ENCODE measurements around the gene LRFN3. TPM values are rescaled to one million over a fixed set of nuclear protein-coding genes. Genes with fewer than 3 reads are reported as not detected.

The LRFN3 gene
- total and polyA plus RNA-seq, 2 donors (not counting 1 experiment from before 2014, with no cell fraction given) = 0.79 to 1.6 TPM

DNA sequence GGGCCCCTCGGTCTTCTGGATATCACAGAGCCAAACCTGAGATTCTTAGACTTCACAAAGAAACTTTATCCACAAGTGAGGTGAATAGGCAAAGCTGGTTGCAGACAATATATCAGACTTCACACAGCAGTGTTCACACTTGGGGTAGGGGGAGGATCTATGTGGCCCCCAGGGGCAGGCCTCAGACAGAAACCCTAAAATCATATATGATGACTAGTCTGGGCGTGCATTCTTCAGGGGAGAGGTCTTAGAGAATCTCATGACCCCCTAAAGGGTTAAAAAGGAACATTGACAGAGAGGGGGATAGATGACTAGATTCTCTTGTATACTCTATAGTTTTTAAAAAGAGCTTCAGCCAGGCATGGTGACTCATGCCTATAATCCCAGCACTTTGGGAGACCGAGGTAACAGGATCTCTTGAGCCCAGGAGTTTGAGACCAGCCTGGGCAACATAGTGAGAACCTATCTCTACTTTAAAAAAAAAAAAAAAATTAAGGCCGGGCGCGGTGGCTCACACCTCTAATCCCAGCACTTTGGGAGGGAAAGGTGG, 30.9 kb upstream of the LRFN3 start:
- no peaks in the 10 kb centered on the region for H3K36me3 ChIP-seq (replicated peaks in 1 of 2; ENCODE audit: control extremely low read depth in 1 of 2, control insufficient read depth in 1 of 2, extremely low read depth in 1 of 2, insufficient read depth in 2 of 2, low read length in 1 of 2)
- H3K27ac ChIP-seq (ENCODE audit: low read length in 2 of 2) = peak overlapping the region; percentile 100
- H4K20me1 ChIP-seq (ENCODE audit: control insufficient read depth, insufficient read depth, low read length, poor library complexity, severe bottlenecking) = no peaks in the 10 kb centered on the region
- peaks cover 75% of the 10 kb centered on the region for H3K4me1 Mint-ChIP-seq
- H3K9me3 Mint-ChIP-seq (ENCODE audit: insufficient read depth) = no peaks in the 10 kb centered on the region
- H3K27me3 Mint-ChIP-seq = no peaks in the 10 kb centered on the region
- DNase-seq (no peak), ATAC-seq (ENCODE audit: low read depth) (no peak)
- peak overlapping the region; percentile 1 for H3K4me3 Mint-ChIP-seq
- peaks cover 0 to 3% (median 0%) of the 10 kb centered on the region in 3 donors for H3K9me3 ChIP-seq (ENCODE audit: control extremely low read depth in 1 of 3, control insufficient read depth in 2 of 3, insufficient read depth in 1 of 3, low read length in 2 of 3)
- POLR2A ChIA-PET = interaction anchor here (0.7 to 1.5 kb wide), 5 partner anchors 13 to 24 kb away, joined by 3 to 4 read pairs (median 3); no protein-coding TSS in a partner anchor
- H3K4me1 ChIP-seq (ENCODE audit: control insufficient read depth in 2 of 2, insufficient read depth in 2 of 2, low read length in 2 of 2) = peaks cover 59 to 71% of the 10 kb centered on the region in 2 donors
- no peak for TF ChIP-seq EZH2 (IDR thresholded peaks at IDR 0.05; ENCODE audit: borderline replicate concordance, insufficient read depth, low read depth, low read length, poor library complexity, severe bottlenecking)
- TF ChIP-seq, protein P1, sequence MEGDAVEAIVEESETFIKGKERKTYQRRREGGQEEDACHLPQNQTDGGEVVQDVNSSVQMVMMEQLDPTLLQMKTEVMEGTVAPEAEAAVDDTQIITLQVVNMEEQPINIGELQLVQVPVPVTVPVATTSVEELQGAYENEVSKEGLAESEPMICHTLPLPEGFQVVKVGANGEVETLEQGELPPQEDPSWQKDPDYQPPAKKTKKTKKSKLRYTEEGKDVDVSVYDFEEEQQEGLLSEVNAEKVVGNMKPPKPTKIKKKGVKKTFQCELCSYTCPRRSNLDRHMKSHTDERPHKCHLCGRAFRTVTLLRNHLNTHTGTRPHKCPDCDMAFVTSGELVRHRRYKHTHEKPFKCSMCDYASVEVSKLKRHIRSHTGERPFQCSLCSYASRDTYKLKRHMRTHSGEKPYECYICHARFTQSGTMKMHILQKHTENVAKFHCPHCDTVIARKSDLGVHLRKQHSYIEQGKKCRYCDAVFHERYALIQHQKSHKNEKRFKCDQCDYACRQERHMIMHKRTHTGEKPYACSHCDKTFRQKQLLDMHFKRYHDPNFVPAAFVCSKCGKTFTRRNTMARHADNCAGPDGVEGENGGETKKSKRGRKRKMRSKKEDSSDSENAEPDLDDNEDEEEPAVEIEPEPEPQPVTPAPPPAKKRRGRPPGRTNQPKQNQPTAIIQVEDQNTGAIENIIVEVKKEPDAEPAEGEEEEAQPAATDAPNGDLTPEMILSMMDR (IDR thresholded peaks at IDR 0.05) = no peak
- H3K4me2 ChIP-seq (replicated peaks; ENCODE audit: low read depth, low read length, poor library complexity, severe bottlenecking) = no peak overlapping the region
- WGBS (ENCODE audit: insufficient coverage) = no CpG with 5 or more reads among the region's 6 CpGs
- no peak overlapping the region for H2AFZ ChIP-seq (ENCODE audit: insufficient read depth, low read depth, low read length, poor library complexity, severe bottlenecking)
- H3K79me2 ChIP-seq (ENCODE audit: control insufficient read depth, insufficient read depth, low read length) = no peaks in the 10 kb centered on the region
- peak overlapping the region; percentile 99 for H3K27ac Mint-ChIP-seq
- H3K27me3 ChIP-seq (replicated peaks in 1 of 4; ENCODE audit: control extremely low read depth in 1 of 4, control insufficient read depth in 3 of 4, insufficient read depth in 4 of 4, low read length in 3 of 4) = no peaks in the 10 kb centered on the region
- no peak overlapping the region for H3K9ac ChIP-seq (ENCODE audit: low read length)
- CTCF ChIA-PET = interaction anchor here (0.9 to 1.6 kb wide), 3 partner anchors 20 to 218 kb away, joined by 3 to 4 read pairs (median 4); no protein-coding TSS in a partner anchor
- no peak overlapping the region for H3K4me3 ChIP-seq (ENCODE audit: control extremely low read depth in 1 of 5, extremely low read depth in 1 of 5, insufficient read depth in 1 of 5, low read depth in 2 of 5, low read length in 4 of 5)
- intact Hi-C loops (cut with micrococcal nuclease) = loop anchor here (2.0 to 10.0 kb wide), 2 partner anchors 154 to 190 kb away; partner anchors contain the start of gene KMT2B

DNA sequence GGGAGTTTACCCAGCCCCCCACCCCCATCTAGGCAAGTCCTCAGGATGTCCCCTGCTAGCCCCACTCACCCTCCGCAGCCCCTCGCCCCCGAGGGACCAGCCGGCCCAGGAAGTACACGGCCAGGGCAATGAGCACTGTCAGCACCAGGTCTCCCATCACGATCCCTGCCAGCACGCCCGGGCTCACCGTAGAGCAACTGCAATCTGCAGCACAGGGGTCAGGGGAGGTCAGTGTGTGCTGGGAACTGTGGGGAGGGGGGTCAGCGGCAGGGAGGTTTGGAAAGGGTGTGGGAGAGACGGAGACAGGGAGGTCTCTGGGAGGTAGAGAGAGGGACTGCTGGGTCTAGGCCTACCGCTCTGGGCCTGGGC, 28.8 kb upstream of the LRFN3 start:
- Histone ChIP-seq H3K27ac (ENCODE audit: low read length in 2 of 2) (peak overlapping the region; percentile 8 to 87), H3K4me2 (replicated peaks; ENCODE audit: low read depth, low read length, poor library complexity, severe bottlenecking) (no peak overlapping the region), H3K4me3 (ENCODE audit: control extremely low read depth in 1 of 5, extremely low read depth in 1 of 5, insufficient read depth in 1 of 5, low read depth in 2 of 5, low read length in 4 of 5) (peak overlapping the region in 1 of 5 experiments; percentile 8), H3K36me3 (replicated peaks in 1 of 2; ENCODE audit: control extremely low read depth in 1 of 2, control insufficient read depth in 1 of 2, extremely low read depth in 1 of 2, insufficient read depth in 2 of 2, low read length in 1 of 2) (no peaks in the 10 kb centered on the region), H4K20me1 (ENCODE audit: control insufficient read depth, insufficient read depth, low read length, poor library complexity, severe bottlenecking) (no peaks in the 10 kb centered on the region), H3K9ac (ENCODE audit: low read length) (no peak overlapping the region), H3K27me3 (replicated peaks in 1 of 4; ENCODE audit: control extremely low read depth in 1 of 4, control insufficient read depth in 3 of 4, insufficient read depth in 4 of 4, low read length in 3 of 4) (no peaks in the 10 kb centered on the region), H3K4me1 (ENCODE audit: control insufficient read depth in 2 of 2, insufficient read depth in 2 of 2, low read length in 2 of 2) (peaks cover 51 to 72% of the 10 kb centered on the region in 2 donors), H3K9me3 (ENCODE audit: control extremely low read depth in 1 of 3, control insufficient read depth in 2 of 3, insufficient read depth in 1 of 3, low read length in 2 of 3) (no peaks in the 10 kb centered on the region), H3K79me2 (ENCODE audit: control insufficient read depth, insufficient read depth, low read length) (no peaks in the 10 kb centered on the region), H2AFZ (ENCODE audit: insufficient read depth, low read depth, low read length, poor library complexity, severe bottlenecking) (no peak overlapping the region)
- no peak for ATAC-seq (ENCODE audit: low read depth)
- H3K27me3 Mint-ChIP-seq = no peaks in the 10 kb centered on the region
- ChIA-PET CTCF (no interaction called here), POLR2A (no interaction called here)
- peaks cover 73% of the 10 kb centered on the region for H3K4me1 Mint-ChIP-seq
- no peaks in the 10 kb centered on the region for H3K9me3 Mint-ChIP-seq (ENCODE audit: insufficient read depth)
- no peak for TF ChIP-seq EZH2 (IDR thresholded peaks at IDR 0.05; ENCODE audit: borderline replicate concordance, insufficient read depth, low read depth, low read length, poor library complexity, severe bottlenecking)
- TF ChIP-seq, protein P1 (IDR thresholded peaks at IDR 0.05) = no peak
- peak overlapping the region; percentile 84 for H3K27ac Mint-ChIP-seq
- no peak for DNase-seq
- 89% methylated on average over 11 of the region's 12 CpGs for WGBS (ENCODE audit: insufficient coverage)
- intact Hi-C loops (cut with micrococcal nuclease) = loop anchor here (10.0 kb wide), 1 partner anchor 193 kb away; the partner anchor contains the start of gene KMT2B
- H3K4me3 Mint-ChIP-seq = no peak overlapping the region
